Right lobe of liver (tissue), 6 donors: ENCODE measurements around the gene CHST13. TPM values are rescaled to one million over a fixed set of nuclear protein-coding genes. Genes with fewer than 3 reads are reported as not detected.

Experiments
- ATAC-seq, 4 donors: fragments of 200-7000 bp; cut with Tn5 transposase; one replicate each; pipeline ENCODE4 v1.9.1; 2020; ENCODE audit warnings: mild to moderate bottlenecking in 4 of 4, moderate library complexity in 4 of 4
- DNase-seq, 3 donors: peaks; one replicate each; pipeline ENCODE4 v3.0.0-alpha.2; 2020
- H3K27ac ChIP-seq, 3 donors: fragments of 200-600 bp; one replicate each; pipeline ENCODE4 v1.8.0; 2022
- H3K27me3 ChIP-seq, 2 donors: fragments of 200-600 bp; one replicate each; pipeline ENCODE4 v1.8.0; 2022
- H3K36me3 ChIP-seq, 4 donors: fragments of 200-600 bp; sonication (generic) in 1 of 4; one replicate each; pipeline versions ENCODE4 v1.5.1 to v1.8.0; 2017 to 2022; ENCODE audit warnings: control low read depth in 1 of 4
- H3K4me1 ChIP-seq, 4 donors: fragments of 200-600 bp; sonication (generic) in 1 of 4; one replicate each; pipeline versions ENCODE4 v1.5.1 to v1.8.0; 2017 to 2022; ENCODE audit warnings: control low read depth in 1 of 4
- H3K4me3 ChIP-seq, 3 donors: fragments of 200-600 bp; one replicate each; pipeline ENCODE4 v1.8.0; 2022
- H3K9me3 ChIP-seq, 4 donors: fragments of 200-600 bp; sonication (generic) in 1 of 4; one replicate each; pipeline versions ENCODE4 v1.5.1 to v1.8.0; 2017 to 2022; ENCODE audit warnings: control low read depth in 1 of 4
- CTCF ChIP-seq, 4 donors: fragments of 200-600 bp in 3 of 4; fragments of 450-650 bp in 1 of 4; IDR thresholded peaks; one replicate each; pipeline versions ENCODE4 v1.5.1 to v1.8.0; 2016 to 2022; ENCODE audit warnings: antibody characterized with exemption in 4 of 4, mild to moderate bottlenecking in 2 of 4
- POLR2A ChIP-seq: fragments of 450-650 bp; IDR thresholded peaks from one replicate; pipeline ENCODE4 v1.6.1; 2017; ENCODE audit warnings: antibody characterized with exemption, mild to moderate bottlenecking
- WGBS: methylation state at CpG from one replicate; pipeline ENCODE4 v1.1.6; 2018; ENCODE audit warnings: low coverage, low lambda C conversion rate; ENCODE audit not compliant: insufficient coverage; ENCODE audit errors: missing lambda C conversion rate; 5-methylcytosine and 5-hydroxymethylcytosine counted together
- intact Hi-C, 2 donors: fragments of 100-400 bp; cut with DNase I; formaldehyde crosslinking; loops; one replicate each; pipeline versions ENCODE4 v1.11.2 to v1.14.1; 2022
- total RNA-seq, 6 experiments: library from RNA; depleted of rRNA in 2 of 6; stranded (reverse); fragments of >200 nt in 2 of 6; fragmentation: NEBNext Ultra II Directional in 3 of 6; extraction: Animal tissue kit (Norgen Biotek cat#: 25700) in 3 of 6; gene quantifications; one replicate each; pipeline versions ENCODE4 v1.1.0 to v1.2.4, GENCODE V29; 2016 to 2023
- donor health status: DM: no; HTN: yes; CAD: no.
- donor health status: DM: no; HTN: no; CAD: no.
- donor health status: DM: no; HTN: no; CAD: no.
- donor health status: DM: no; HTN: yes; CAD: no.
- donor health status: DM: no; HTN: yes; CAD: no.

Gene CHST13
- total RNA-seq, 6 experiments from 2014 or later: 23.5 to 48.9 (median 28.2) TPM

- H3K4me1 ChIP-seq: peaks cover 0 to 55% (median 15%) of the 10 kb centered on the region in 4 donors
- TF ChIP-seq CTCF (IDR thresholded peaks at IDR 0.05) (no peak), POLR2A (no peak)
- no peaks in the 10 kb centered on the region for H3K27me3 ChIP-seq
- WGBS: 27% methylated on average over 2 of the region's 15 CpGs
- ATAC-seq (peak; percentile 67 to 75 (median 70)), DNase-seq (peak; percentile 84 to 92 (median 90))
- peak overlapping the region in 2 of 3 donors; percentile 60 to 84 for H3K27ac ChIP-seq
- H3K36me3 ChIP-seq: no peaks in the 10 kb centered on the region
- H3K9me3 ChIP-seq: no peaks in the 10 kb centered on the region
- H3K4me3 ChIP-seq: peak overlapping the region in 1 of 3 donors; percentile 16
- intact Hi-C loops: no loop called here
Measured at GRCh38 chr3:126517986-126518778, 5.8 kb upstream of the CHST13 start.

- Histone ChIP-seq H3K27ac (peak overlapping the region in 1 of 3 donors; percentile 84), H3K4me3 (no peak overlapping the region), H3K4me1 (peaks cover 0 to 52% (median 17%) of the 10 kb centered on the region in 4 donors), H3K9me3 (no peaks in the 10 kb centered on the region), H3K36me3 (no peaks in the 10 kb centered on the region), H3K27me3 (no peaks in the 10 kb centered on the region)
- ATAC-seq (no peak), DNase-seq (no peak)
- intact Hi-C loops: no loop called here
- no peak for TF ChIP-seq POLR2A
- TF ChIP-seq CTCF (IDR thresholded peaks at IDR 0.05): no peak
- 52% methylated on average over 2 of the region's 4 CpGs for WGBS
Measured at GRCh38 chr3:126518779-126519177, 5.2 kb upstream of the CHST13 start.

GRCh38 chr3:126519506-126520455, 4.2 kb upstream of the CHST13 start:
- 81% methylated on average over 2 of the region's 10 CpGs for WGBS
- no peaks in the 10 kb centered on the region for H3K36me3 ChIP-seq
- peaks cover 0 to 49% (median 17%) of the 10 kb centered on the region in 4 donors for H3K4me1 ChIP-seq
- no peak overlapping the region for H3K27ac ChIP-seq
- no peak overlapping the region for H3K4me3 ChIP-seq
- TF ChIP-seq POLR2A (no peak), CTCF (IDR thresholded peaks at IDR 0.05) (peak in 1 of 4 donors; percentile 6)
- intact Hi-C loops: no loop called here
- ATAC-seq (no peak), DNase-seq (peak in 2 of 3 donors; percentile 20 to 39)
- H3K27me3 ChIP-seq: no peaks in the 10 kb centered on the region
- H3K9me3 ChIP-seq: no peaks in the 10 kb centered on the region

GRCh38 chr3:126521122-126521891, 2.6 kb upstream of the CHST13 start:
- TF ChIP-seq CTCF (IDR thresholded peaks at IDR 0.05) (no peak), POLR2A (no peak)
- Histone ChIP-seq H3K36me3 (no peaks in the 10 kb centered on the region), H3K27me3 (no peaks in the 10 kb centered on the region), H3K4me1 (peaks cover 0 to 52% (median 21%) of the 10 kb centered on the region in 4 donors), H3K9me3 (no peaks in the 10 kb centered on the region), H3K27ac (no peak overlapping the region), H3K4me3 (no peak overlapping the region)
- intact Hi-C loops: no loop called here
- 50% methylated on average over 2 of the region's 11 CpGs for WGBS
- peak in 2 of 3 donors; percentile 25 to 52 for DNase-seq
- no peak for ATAC-seq
